ENCODE results near the gene LPIN1. TPM values are rescaled to one million over a fixed set of nuclear protein-coding genes. Genes with fewer than 3 reads are reported as not detected.

The LPIN1 gene
- total RNA-seq, 4 donors from 2014 or later, result 47.6 to 293 (median 140) TPM

- no peak for TF ChIP-seq CTCF (IDR thresholded peaks at IDR 0.05; ENCODE audit: low read depth)
Measured at GRCh38 chr2:11811036-11811654, 64.7 kb downstream of the LPIN1 start.

GRCh38 chr2:11812466-11813248 is 66.2 kb downstream of the LPIN1 start:
- no peak for TF ChIP-seq CTCF (IDR thresholded peaks at IDR 0.05; ENCODE audit: low read depth)

GRCh38 chr2:11813951-11814350 is 67.5 kb downstream of the LPIN1 start:
- TF ChIP-seq CTCF (IDR thresholded peaks at IDR 0.05; ENCODE audit: low read depth), result no peak

- TF ChIP-seq CTCF (IDR thresholded peaks at IDR 0.05; ENCODE audit: low read depth), result no peak
Measured at GRCh38 chr2:11814979-11815510, 68.6 kb downstream of the LPIN1 start.

- TF ChIP-seq CTCF (IDR thresholded peaks at IDR 0.05; ENCODE audit: low read depth), result no peak
Measured at GRCh38 chr2:11819235-11819729, 72.8 kb downstream of the LPIN1 start.

- no peak for TF ChIP-seq CTCF (IDR thresholded peaks at IDR 0.05; ENCODE audit: low read depth)
Measured at GRCh38 chr2:11820650-11821049, 74.2 kb downstream of the LPIN1 start.

- no peak for TF ChIP-seq CTCF (IDR thresholded peaks at IDR 0.05; ENCODE audit: low read depth)
Measured at GRCh38 chr2:11821705-11822104, 75.3 kb downstream of the LPIN1 start.
